HCT116 (cell line): ENCODE measurements around the gene OR6C65. TPM values are rescaled to one million over a fixed set of nuclear protein-coding genes. Genes with fewer than 3 reads are reported as not detected.

Experiments used
- ATAC-seq: fragments of 200-7000 bp; cut with Tn5 transposase; 2 replicates; pipeline ENCODE4 v1.9.1; 2020; ENCODE audit warnings: mild to moderate bottlenecking, moderate library complexity
- BruUV-seq: library from RNA; stranded (reverse); fragments of 400-500 nt; replicated peaks from 2 replicates; lab custom pipeline; 2021; lab: Mats Ljungman, UMichigan
- CTCF ChIA-PET: fragments of 300-600 bp; sonication (Branson Sonifier 250); formaldehyde crosslinking; loops from one replicate; lab custom pipeline; 2021; ENCODE audit warnings: antibody characterized with exemption; lab: Charles Lee
- POLR2A ChIA-PET: fragments of 300-600, 350-600 bp; sonication (Branson Sonifier 250); formaldehyde crosslinking; loops from one replicate; lab custom pipeline; 2021; ENCODE audit warnings: antibody characterized with exemption; lab: Charles Lee
- RAD21 ChIA-PET, 2 experiments: fragments of 300-600 bp; sonication (Branson Sonifier 250); formaldehyde crosslinking; loops; one replicate each; lab custom pipeline; 2023; ENCODE audit warnings: low total read pairs in 2 of 2; ENCODE audit not compliant: uncharacterized antibody in 2 of 2, unreplicated experiment in 2 of 2, low non-redundant PET in 1 of 2; lab: Charles Lee
- DNase-seq: peaks from one replicate; pipeline ENCODE4 v3.0.0-alpha.2; 2010; ENCODE audit warnings: low read depth, low spot score
- H2AFZ ChIP-seq: fragments of 200-600 bp; shearing (Covaris generic), sonication (generic); 2 replicates; pipeline ENCODE4 v1.6.1; 2017; ENCODE audit warnings: low read depth, mixed run types, mixed read lengths, antibody characterized with exemption, low read length; ENCODE audit not compliant: poor library complexity, severe bottlenecking
- H3K27ac ChIP-seq: 2 replicates; pipeline ENCODE4 v1.5.1; 2012; ENCODE audit warnings: low read depth, low read length
- H3K27me3 ChIP-seq: fragments of 200-600 bp; sonication (generic); 2 replicates; pipeline ENCODE4 v1.6.1; 2016; ENCODE audit warnings: mixed run types, low read length, mixed read lengths; ENCODE audit not compliant: insufficient read depth
- H3K36me3 ChIP-seq, 2 experiments: fragments of 200-500 bp in 1 of 2; fragments of 200-600 bp in 1 of 2; sonication (Bioruptor generic) in 1 of 2; sonication (generic) in 1 of 2; 2 replicates each; pipeline versions ENCODE4 v1.5.1 to v1.6.1; 2014 to 2016; ENCODE audit warnings: low read length in 2 of 2, inconsistent platforms in 1 of 2, mixed read lengths in 1 of 2, mixed run types in 1 of 2; ENCODE audit not compliant: insufficient read depth in 2 of 2, control insufficient read depth in 1 of 2
- H3K4me1 ChIP-seq, 2 experiments: fragments of 200-600 bp in 1 of 2; sonication (generic) in 1 of 2; 2 replicates each; pipeline versions ENCODE4 v1.5.1 to v1.6.1; 2012 to 2017; ENCODE audit warnings: low read length in 2 of 2, inconsistent platforms in 1 of 2, mild to moderate bottlenecking in 1 of 2, mixed read lengths in 1 of 2, mixed run types in 1 of 2, moderate library complexity in 1 of 2; ENCODE audit not compliant: insufficient read depth in 2 of 2, control insufficient read depth in 1 of 2
- H3K4me2 ChIP-seq: fragments of 200-600 bp; sonication (generic); 2 replicates; pipeline ENCODE4 v1.6.1; 2017; ENCODE audit warnings: mixed run types, low read length, mixed read lengths
- H3K4me3 ChIP-seq, 2 experiments: fragments of 200-600 bp in 1 of 2; sonication (generic) in 1 of 2; replicated peaks in 1 of 2; 2 replicates each; pipeline ENCODE4 v1.5.1; 2011 to 2016; ENCODE audit warnings: low read length in 2 of 2, control low read depth in 1 of 2, low read depth in 1 of 2, mild to moderate bottlenecking in 1 of 2, mixed read lengths in 1 of 2, mixed run types in 1 of 2
- H3K79me2 ChIP-seq: fragments of 200-600 bp; sonication (generic); 2 replicates; pipeline ENCODE4 v1.6.1; 2017; ENCODE audit warnings: mild to moderate bottlenecking, mixed run types, low read length, moderate library complexity, mixed read lengths; ENCODE audit not compliant: insufficient read depth
- H3K9ac ChIP-seq: fragments of 200-600 bp; sonication (generic); 2 replicates; pipeline ENCODE4 v1.6.1; 2016; ENCODE audit warnings: low read length, mixed read lengths
- H3K9me2 ChIP-seq: fragments of 200-600 bp; sonication (generic), shearing (Covaris generic); 2 replicates; pipeline ENCODE4 v1.6.1; 2017; ENCODE audit warnings: mixed run types, mild to moderate bottlenecking, moderate library complexity; ENCODE audit not compliant: insufficient read depth
- H3K9me3 ChIP-seq, 2 experiments: fragments of 200-500 bp in 1 of 2; fragments of 200-600 bp in 1 of 2; sonication (Bioruptor generic) in 1 of 2; sonication (generic) in 1 of 2; 2 replicates each; pipeline ENCODE4 v1.6.1; 2014 to 2017; ENCODE audit warnings: low read length in 2 of 2, mixed read lengths in 2 of 2, inconsistent platforms in 1 of 2, low read depth in 1 of 2, mild to moderate bottlenecking in 1 of 2, mixed run types in 1 of 2, moderate library complexity in 1 of 2; ENCODE audit not compliant: control insufficient read depth in 1 of 2, insufficient read depth in 1 of 2
- H4K20me1 ChIP-seq: fragments of 200-600 bp; sonication (generic), shearing (Covaris generic); 2 replicates; pipeline ENCODE4 v1.6.1; 2017; ENCODE audit warnings: mixed run types, mild to moderate bottlenecking, moderate library complexity; ENCODE audit not compliant: insufficient read depth
- ATF3 ChIP-seq: IDR thresholded peaks from 2 replicates; pipeline ENCODE4 v1.6.1; 2012
- CBX3 ChIP-seq: IDR thresholded peaks from 2 replicates; pipeline ENCODE4 v1.6.1; 2012; ENCODE audit warnings: low read depth
- ELF1 ChIP-seq: IDR thresholded peaks from 2 replicates; pipeline ENCODE4 v1.6.1; 2012; ENCODE audit warnings: low read depth, borderline replicate concordance
- MAX ChIP-seq: IDR thresholded peaks from 2 replicates; pipeline ENCODE4 v1.6.1; 2012
- RAD21 ChIP-seq: IDR thresholded peaks from 2 replicates; pipeline ENCODE4 v1.6.1; 2012; ENCODE audit warnings: low read depth, mild to moderate bottlenecking
- REST ChIP-seq: IDR thresholded peaks from 2 replicates; pipeline ENCODE4 v1.6.1; 2012; ENCODE audit warnings: low read depth
- SRF ChIP-seq: IDR thresholded peaks from 2 replicates; pipeline ENCODE4 v1.6.1; 2012; ENCODE audit warnings: low read depth
- TCF7L2 ChIP-seq: IDR thresholded peaks from 2 replicates; pipeline ENCODE4 v1.7.0; 2011; ENCODE audit warnings: borderline replicate concordance, inconsistent platforms; ENCODE audit not compliant: insufficient read depth, insufficient read length; ENCODE audit errors: extremely low read depth
- YY1 ChIP-seq: IDR thresholded peaks from 2 replicates; pipeline ENCODE4 v1.6.1; 2011; ENCODE audit warnings: low read length, low read depth, moderate library complexity, mild to moderate bottlenecking; ENCODE audit not compliant: insufficient replicate concordance; ENCODE audit errors: extremely low read depth
- ZBTB33 ChIP-seq: IDR thresholded peaks from 2 replicates; pipeline ENCODE4 v1.6.1; 2011; ENCODE audit warnings: mild to moderate bottlenecking, low read length, moderate library complexity; ENCODE audit not compliant: insufficient replicate concordance; ENCODE audit errors: extremely low read depth
- intact Hi-C: fragments of 100-400 bp; cut with micrococcal nuclease; formaldehyde crosslinking; loops from 2 replicates; pipeline ENCODE4 v1.10.0; 2022
- total RNA-seq: library from RNA; stranded (reverse); gene quantifications from one replicate; pipeline ENCODE4 v1.2.1, GENCODE V29; 2021; ENCODE audit not compliant: unreplicated experiment

OR6C65 gene
- total RNA-seq, 1 experiment from 2014 or later: not detected

GRCh38 chr12:55392032-55392795, 8.1 kb upstream of the OR6C65 start:
- CTCF ChIA-PET: no interaction called here

More at GRCh38 chr12:55392032-55392795, 8.1 kb upstream of the OR6C65 start:
- no peak for TF ChIP-seq YY1
- no peak for TF ChIP-seq MAX
- no peak for TF ChIP-seq TCF7L2
- no peak for TF ChIP-seq RAD21
- TF ChIP-seq ELF1: no peak
- TF ChIP-seq SRF: no peak
- TF ChIP-seq REST: no peak
- TF ChIP-seq ATF3: no peak
- TF ChIP-seq ZBTB33: no peak
- TF ChIP-seq CBX3: no peak
- BruUV-seq: no TSS peak
- Histone ChIP-seq H3K27ac (no peak overlapping the region), H3K36me3 (no peaks in the 10 kb centered on the region), H3K9me3 (no peaks in the 10 kb centered on the region), H3K27me3 (peaks cover 22% of the 10 kb centered on the region), H3K4me1 (no peaks in the 10 kb centered on the region), H3K4me3 (no peak overlapping the region), H3K4me2 (no peak overlapping the region), H3K79me2 (no peaks in the 10 kb centered on the region), H4K20me1 (no peaks in the 10 kb centered on the region), H3K9ac (no peak overlapping the region), H2AFZ (no peak overlapping the region), H3K9me2 (no peaks in the 10 kb centered on the region)
- POLR2A ChIA-PET: no interaction called here
- DNase-seq (no peak), ATAC-seq (no peak)
- RAD21 ChIA-PET: no interaction called here
- intact Hi-C loops: loop anchor here (10.0 kb wide), 1 partner anchor 223 kb away; no protein-coding TSS in a partner anchor
